IMR-90 (cell line): Measurements from ENCODE around the gene KLHL2.
A peak's percentile ranks its signal among the peaks of the same experiment; 100 is the strongest.
"Not testable (repeated sequence)": the region's sequence is repeated elsewhere in the genome, so short reads cannot be mapped to it uniquely, and the experiment has no call there.

Experiments
- BHLHE40 ChIP-seq: fragments of 150-350 bp; IDR thresholded peaks from 2 replicates; pipeline ENCODE4 v1.6.1; 2016; ENCODE audit warnings: mild to moderate bottlenecking, low read depth, low read length
- CEBPB ChIP-seq: IDR thresholded peaks from 2 replicates; pipeline ENCODE4 v1.6.1; 2012; ENCODE audit warnings: low read depth, low read length, improper control_type of control experiment
- CHD1 ChIP-seq: IDR thresholded peaks from 2 replicates; pipeline ENCODE4 v1.6.1; 2012; ENCODE audit warnings: low read depth, low read length, improper control_type of control experiment
- CTCF ChIP-seq: conservative IDR thresholded peaks from 2 replicates; pipeline ENCODE4 v1.5.1; 2012; ENCODE audit warnings: mild to moderate bottlenecking, low read depth, low read length, improper control_type of control experiment
- POLR2A ChIP-seq: IDR thresholded peaks from 2 replicates; pipeline ENCODE4 v1.6.1; 2012; ENCODE audit warnings: mild to moderate bottlenecking, low read depth, low read length
- RAD21 ChIP-seq: IDR thresholded peaks from 2 replicates; pipeline ENCODE4 v1.6.1; 2012; ENCODE audit warnings: low read length, improper control_type of control experiment
- SMC3 ChIP-seq: fragments of 150-350 bp; IDR thresholded peaks from 2 replicates; pipeline ENCODE4 v1.6.1; 2016; ENCODE audit warnings: low read depth, mild to moderate bottlenecking, antibody characterized with exemption, low read length, moderate library complexity
- USF2 ChIP-seq: fragments of 150-350 bp; IDR thresholded peaks from 2 replicates; pipeline ENCODE4 v1.6.1; 2017; ENCODE audit warnings: mild to moderate bottlenecking, antibody characterized with exemption, low read length, low read depth

GRCh38 chr4:165248904-165249303, 41.5 kb downstream of the KLHL2 start:
- not testable (repeated sequence) for TF ChIP-seq POLR2A, CTCF, RAD21, BHLHE40, USF2, CHD1, SMC3
- peak; percentile 33; the same call in 1 of the 2 replicates for TF ChIP-seq CEBPB
